LHCN-M2 (cell line): Measurements from ENCODE around the gene TMEM132D. TPM values are rescaled to one million over a fixed set of nuclear protein-coding genes. Genes with fewer than 3 reads are reported as not detected.
"Not testable (repeated sequence)": the region's sequence is repeated elsewhere in the genome, so short reads cannot be mapped to it uniquely, and the experiment has no call there.

Source experiments
- DNase-seq: peaks from one replicate; pipeline ENCODE4 v3.0.0-alpha.2; 2012; ENCODE audit warnings: low read depth
- total RNA-seq: library from RNA; depleted of rRNA; stranded (reverse); fragments of >200 nt; gene quantifications from 2 replicates; pipeline ENCODE4 v1.2.3, GENCODE V29; 2014

The TMEM132D gene
- total RNA-seq, 1 experiment from 2014 or later = not detected

- not testable (repeated sequence) for DNase-seq
Measured at GRCh38 chr12:129538724-129539335, 365.0 kb downstream of the TMEM132D start.

GRCh38 chr12:129538137-129538536, 365.7 kb downstream of the TMEM132D start:
- DNase-seq = no peak

GRCh38 chr12:129534966-129535750, 368.7 kb downstream of the TMEM132D start:
- DNase-seq = no peak

GRCh38 chr12:129532707-129533499, 370.9 kb downstream of the TMEM132D start:
- DNase-seq = no peak

GRCh38 chr12:129532082-129532481, 371.7 kb downstream of the TMEM132D start:
- no peak for DNase-seq

GRCh38 chr12:129530984-129531383, 372.8 kb downstream of the TMEM132D start:
- no peak for DNase-seq

- no peak for DNase-seq
Measured at GRCh38 chr12:129530517-129530916, 373.3 kb downstream of the TMEM132D start.

- no peak for DNase-seq
Measured at GRCh38 chr12:129527506-129527905, 376.3 kb downstream of the TMEM132D start.

- no peak for DNase-seq
Measured at GRCh38 chr12:129523621-129524020, 380.2 kb downstream of the TMEM132D start.

GRCh38 chr12:129520739-129521138, 383.1 kb downstream of the TMEM132D start:
- DNase-seq = no peak

- no peak for DNase-seq
Measured at GRCh38 chr12:129503802-129504201, 400.0 kb downstream of the TMEM132D start.

- no peak for DNase-seq
Measured at GRCh38 chr12:129496226-129496625, 407.6 kb downstream of the TMEM132D start.

GRCh38 chr12:129494766-129495165, 409.1 kb downstream of the TMEM132D start:
- DNase-seq = no peak

GRCh38 chr12:129494260-129494659, 409.6 kb downstream of the TMEM132D start:
- DNase-seq = no peak

GRCh38 chr12:129489100-129489676, 414.6 kb downstream of the TMEM132D start:
- no peak for DNase-seq

GRCh38 chr12:129486931-129487330, 416.9 kb downstream of the TMEM132D start:
- DNase-seq = no peak

GRCh38 chr12:129483111-129483893, 420.5 kb downstream of the TMEM132D start:
- no peak for DNase-seq

GRCh38 chr12:129481921-129482320, 421.9 kb downstream of the TMEM132D start:
- no peak for DNase-seq

GRCh38 chr12:129470196-129470595, 433.6 kb downstream of the TMEM132D start:
- no peak for DNase-seq

GRCh38 chr12:129467726-129468125, 436.1 kb downstream of the TMEM132D start:
- DNase-seq = no peak

GRCh38 chr12:129467289-129467688, 436.5 kb downstream of the TMEM132D start:
- no peak for DNase-seq
